ENCODE measurements around the gene SGCD. TPM values are rescaled to one million over a fixed set of nuclear protein-coding genes. Genes with fewer than 3 reads are reported as not detected.

The SGCD gene
- total RNA-seq, 6 experiments from 2014 or later, result 5.2 to 6.7 (median 6.4) TPM

- Mint-ChIP-seq H3K36me3 (ENCODE audit: low read depth) (no peaks in the 10 kb centered on the region), H3K27ac (no peak overlapping the region), H3K4me3 (no peak overlapping the region), H3K4me1 (ENCODE audit: low read depth) (no peaks in the 10 kb centered on the region), H3K27me3 (ENCODE audit: insufficient read depth) (no peaks in the 10 kb centered on the region), H3K9me3 (no peaks in the 10 kb centered on the region)
- DNase-seq, result no peak
- TF ChIP-seq CTCF (IDR thresholded peaks at IDR 0.05), result no peak
Measured at GRCh38 chr5:156339139-156339841, 12.3 kb downstream of the SGCD start.

DNA sequence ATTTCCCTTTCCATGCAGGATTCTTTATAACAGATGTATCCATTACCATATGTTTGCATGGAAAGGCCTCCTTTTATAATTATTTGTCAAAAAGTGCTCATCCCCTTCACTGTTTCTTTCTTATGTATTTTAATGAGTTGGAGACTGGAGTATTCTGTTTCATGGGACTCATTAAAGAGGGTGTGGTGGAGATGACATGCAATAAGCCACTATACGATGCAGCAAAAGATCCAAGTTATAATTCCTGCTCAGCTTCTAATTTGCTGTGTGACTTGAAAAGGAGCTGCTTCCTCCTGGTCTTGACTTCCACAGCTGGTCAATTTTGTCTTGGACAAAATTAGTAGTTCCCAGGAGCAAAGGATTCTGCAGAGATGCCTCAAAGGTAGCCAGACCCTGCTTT, 13.9 kb downstream of the SGCD start:
- TF ChIP-seq CTCF (IDR thresholded peaks at IDR 0.05), result no peak
- DNase-seq, result no peak
- Mint-ChIP-seq H3K36me3 (ENCODE audit: low read depth) (no peaks in the 10 kb centered on the region), H3K27ac (no peak overlapping the region), H3K27me3 (ENCODE audit: insufficient read depth) (no peaks in the 10 kb centered on the region), H3K4me1 (ENCODE audit: low read depth) (no peaks in the 10 kb centered on the region), H3K4me3 (no peak overlapping the region), H3K9me3 (no peaks in the 10 kb centered on the region)

DNA sequence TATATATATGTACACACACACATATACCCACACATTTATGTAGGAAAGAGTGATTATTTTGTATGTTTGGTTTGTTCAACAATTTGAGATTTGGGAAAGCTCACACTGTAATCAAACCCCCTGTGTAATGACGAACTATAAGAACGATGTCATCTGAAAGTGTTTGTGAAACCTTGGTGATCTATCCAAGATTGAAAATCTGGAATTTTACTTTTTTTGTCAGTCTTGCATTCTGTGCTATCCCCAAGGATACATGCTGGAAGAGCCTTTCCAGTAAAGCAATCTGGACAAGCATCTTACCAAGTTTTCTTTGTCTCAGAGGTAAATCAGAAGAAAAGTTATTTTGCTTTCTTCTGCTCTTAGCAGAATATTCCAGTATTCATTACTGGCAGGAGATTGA, 23.3 kb downstream of the SGCD start:
- H3K36me3 Mint-ChIP-seq (ENCODE audit: low read depth), result no peaks in the 10 kb centered on the region
- no peak overlapping the region for H3K4me3 Mint-ChIP-seq
- DNase-seq, result no peak
- H3K9me3 Mint-ChIP-seq, result no peaks in the 10 kb centered on the region; the same call in 1 of the 2 replicates
- no peak overlapping the region for H3K27ac Mint-ChIP-seq
- no peaks in the 10 kb centered on the region for H3K4me1 Mint-ChIP-seq (ENCODE audit: low read depth)
- no peak for TF ChIP-seq CTCF (IDR thresholded peaks at IDR 0.05)
- H3K27me3 Mint-ChIP-seq (ENCODE audit: insufficient read depth), result no peaks in the 10 kb centered on the region

GRCh38 chr5:156351423-156351822, 24.5 kb downstream of the SGCD start:
- H3K9me3 Mint-ChIP-seq, result no peaks in the 10 kb centered on the region; the same call in 1 of the 2 replicates
- H3K27ac Mint-ChIP-seq, result no peak overlapping the region
- H3K36me3 Mint-ChIP-seq (ENCODE audit: low read depth), result no peaks in the 10 kb centered on the region
- no peak for DNase-seq
- H3K4me1 Mint-ChIP-seq (ENCODE audit: low read depth), result peaks cover 8% of the 10 kb centered on the region
- H3K27me3 Mint-ChIP-seq (ENCODE audit: insufficient read depth), result no peaks in the 10 kb centered on the region
- no peak overlapping the region for H3K4me3 Mint-ChIP-seq
- no peak for TF ChIP-seq CTCF (IDR thresholded peaks at IDR 0.05)

- Mint-ChIP-seq H3K27ac (no peak overlapping the region), H3K4me1 (ENCODE audit: low read depth) (peaks cover 27% of the 10 kb centered on the region), H3K4me3 (no peak overlapping the region), H3K27me3 (ENCODE audit: insufficient read depth) (no peaks in the 10 kb centered on the region), H3K9me3 (no peaks in the 10 kb centered on the region; the same call in 1 of the 2 replicates), H3K36me3 (ENCODE audit: low read depth) (no peaks in the 10 kb centered on the region)
- TF ChIP-seq CTCF (IDR thresholded peaks at IDR 0.05), result no peak
- no peak for DNase-seq
Measured at GRCh38 chr5:156354571-156354970, 27.6 kb downstream of the SGCD start.
